Caco-2 (cell line): ENCODE results near the gene OR6K3. TPM values are rescaled to one million over a fixed set of nuclear protein-coding genes. Genes with fewer than 3 reads are reported as not detected.

Source experiments
- Bru-seq: library from RNA; stranded (reverse); fragments of 400-500 nt; gene quantifications from one replicate; lab custom pipeline; 2021; lab: Mats Ljungman, UMichigan
- BruChase-seq, 2 experiments: library from RNA; stranded (reverse); fragments of 400-500 nt; gene quantifications; one replicate each; lab custom pipeline; 2021; lab: Mats Ljungman, UMichigan
- BruUV-seq: library from RNA; stranded (reverse); fragments of 400-500 nt; replicated peaks from 2 replicates; lab custom pipeline; 2021; lab: Mats Ljungman, UMichigan
- CTCF ChIA-PET: fragments of 300-600 bp; sonication (Branson Sonifier 250); formaldehyde crosslinking; loops from one replicate; lab custom pipeline; 2022; ENCODE audit warnings: antibody characterized with exemption; lab: Charles Lee
- POLR2A ChIA-PET: fragments of 300-600 bp; sonication (Branson Sonifier 250); formaldehyde crosslinking; loops from one replicate; lab custom pipeline; 2022; ENCODE audit warnings: antibody characterized with exemption; lab: Charles Lee
- DNase-seq, 2 experiments: peaks; one replicate each; pipeline versions ENCODE4 v3.0.0 to v3.0.0-alpha.2; 2020 to 2022
- H3K27me3 ChIP-seq: replicated peaks from 2 replicates; pipeline ENCODE4 v1.6.0; 2011; ENCODE audit warnings: low read length; ENCODE audit not compliant: control insufficient read depth, insufficient read depth
- H3K36me3 ChIP-seq: 2 replicates; pipeline ENCODE4 v1.5.1; 2011; ENCODE audit warnings: low read length; ENCODE audit not compliant: control insufficient read depth, insufficient read depth
- H3K4me1 ChIP-seq: fragments of 250-450 bp; sonication (Bioruptor Pico); 2 replicates; pipeline ENCODE4 v1.5.1; 2020; ENCODE audit warnings: mild to moderate bottlenecking
- H3K4me3 ChIP-seq: 2 replicates; pipeline ENCODE4 v1.5.1; 2011; ENCODE audit warnings: low read depth, mild to moderate bottlenecking, control low read depth, low read length
- H3K9me3 ChIP-seq: fragments of 250-450 bp; sonication (Bioruptor Pico); 2 replicates; pipeline ENCODE4 v1.5.1; 2020; ENCODE audit warnings: mild to moderate bottlenecking, moderate library complexity
- H3K27ac Mint-ChIP-seq: one replicate; pipeline ENCODE4 v1.8.0; 2022; ENCODE audit warnings: mixed read lengths; ENCODE audit not compliant: unreplicated experiment
- H3K27me3 Mint-ChIP-seq: one replicate; pipeline ENCODE4 v1.8.0; 2022; ENCODE audit warnings: mixed read lengths; ENCODE audit not compliant: insufficient read depth, unreplicated experiment
- H3K36me3 Mint-ChIP-seq: one replicate; pipeline ENCODE4 v1.8.0; 2022; ENCODE audit warnings: mild to moderate bottlenecking, mixed read lengths; ENCODE audit not compliant: insufficient read depth, unreplicated experiment
- H3K4me1 Mint-ChIP-seq: one replicate; pipeline ENCODE4 v1.8.0; 2022; ENCODE audit warnings: low read depth, mixed read lengths; ENCODE audit not compliant: unreplicated experiment
- H3K4me3 Mint-ChIP-seq: one replicate; pipeline ENCODE4 v1.8.0; 2022; ENCODE audit warnings: mild to moderate bottlenecking, moderate library complexity, mixed read lengths; ENCODE audit not compliant: unreplicated experiment
- H3K9me3 Mint-ChIP-seq: one replicate; pipeline ENCODE4 v1.8.0; 2022; ENCODE audit warnings: mixed read lengths; ENCODE audit not compliant: unreplicated experiment
- CTCF ChIP-seq, 2 experiments: fragments of 200-600 bp in 1 of 2; IDR thresholded peaks; 1 replicate in 1 of 2; 2 replicates in 1 of 2; pipeline versions ENCODE4 v1.5.1 to v1.8.0; 2011 to 2022; ENCODE audit warnings: antibody characterized with exemption in 1 of 2, control low read depth in 1 of 2, inconsistent platforms in 1 of 2, low read depth in 1 of 2, low read length in 1 of 2, mild to moderate bottlenecking in 1 of 2, moderate library complexity in 1 of 2; ENCODE audit not compliant: insufficient read depth in 1 of 2, severe bottlenecking in 1 of 2, unreplicated experiment in 1 of 2
- intact Hi-C: fragments of 100-400 bp; cut with micrococcal nuclease; formaldehyde crosslinking; loops from one replicate; pipeline ENCODE4 v1.10.0; 2022; ENCODE audit not compliant: unreplicated experiment
- long read RNA-seq: library from polyadenylated mRNA; stranded (forward); transcript quantifications from one replicate; pipeline ENCODE4 v2.0.0, GENCODE V29; 2022
- total RNA-seq: library from RNA; stranded (reverse); gene quantifications from 2 replicates; pipeline ENCODE4 v1.2.3, GENCODE V29; 2022

Gene OR6K3
- total RNA-seq (not detected in 2 replicates), Bru-seq, nascent RNA (not detected), BruChase-seq, experiment 1, labeled RNA remaining after a 2-hour chase (not detected), BruChase-seq, experiment 2, labeled RNA remaining after a 6-hour chase (not detected)
- long read RNA-seq = 0 reads

GRCh38 chr1:158720620-158721019, at the start of gene OR6K3:
OR6K3 (minus strand) TSS chr1:158720720; CDS start chr1:158718115, 2,605 bp downstream.
- Histone ChIP-seq H3K9me3 (no peaks in the 10 kb centered on the region), H3K27me3 (no peaks in the 10 kb centered on the region), H3K4me3 (no peak within 1 kb of the TSS), H3K36me3 (no peaks in the 10 kb centered on the region), H3K4me1 (no peaks in the 10 kb centered on the region)
- ChIA-PET CTCF (no interaction called here), POLR2A (no interaction called here)
- no TSS peak for BruUV-seq
- no peaks in the 10 kb centered on the region for H3K9me3 Mint-ChIP-seq
- no peaks in the 10 kb centered on the region for H3K36me3 Mint-ChIP-seq
- H3K27ac Mint-ChIP-seq = no peak within 1 kb of the TSS
- no peak for DNase-seq
- no peak within 1 kb of the TSS for H3K4me3 Mint-ChIP-seq
- no peaks in the 10 kb centered on the region for H3K4me1 Mint-ChIP-seq
- intact Hi-C loops = no loop called here
- H3K27me3 Mint-ChIP-seq = peaks cover 5% of the 10 kb centered on the region
- no peak for TF ChIP-seq CTCF (IDR thresholded peaks at IDR 0.05; ENCODE audit: insufficient read depth in 1 of 2, low read depth in 1 of 2, low read length in 1 of 2, severe bottlenecking in 1 of 2, unreplicated experiment in 1 of 2)

- CTCF ChIA-PET = no interaction called here
- no TSS peak for BruUV-seq
- Histone ChIP-seq H3K9me3 (no peaks in the 10 kb centered on the region), H3K36me3 (no peaks in the 10 kb centered on the region), H3K4me1 (peaks cover 3% of the 10 kb centered on the region; the same call in 1 of the 2 replicates), H3K27me3 (no peaks in the 10 kb centered on the region), H3K4me3 (no peak within 1 kb of the TSS)
- no peaks in the 10 kb centered on the region for H3K4me1 Mint-ChIP-seq
- no peak within 1 kb of the TSS for H3K4me3 Mint-ChIP-seq
- peaks cover 3% of the 10 kb centered on the region for H3K27me3 Mint-ChIP-seq
- POLR2A ChIA-PET = no interaction called here
- no peak for TF ChIP-seq CTCF (IDR thresholded peaks at IDR 0.05; ENCODE audit: insufficient read depth in 1 of 2, low read depth in 1 of 2, low read length in 1 of 2, severe bottlenecking in 1 of 2, unreplicated experiment in 1 of 2)
- H3K36me3 Mint-ChIP-seq = no peaks in the 10 kb centered on the region
- intact Hi-C loops = no loop called here
- DNase-seq = no peak
- H3K27ac Mint-ChIP-seq = no peak within 1 kb of the TSS
- H3K9me3 Mint-ChIP-seq = peaks cover 8% of the 10 kb centered on the region
Measured at GRCh38 chr1:158754420-158754819, 33.9 kb upstream of the OR6K3 start, which contains the start of gene OR6K6. OR6K6 (plus strand) TSS chr1:158754720; CDS start chr1:158754888, 168 bp downstream.

- H3K36me3 Mint-ChIP-seq = no peaks in the 10 kb centered on the region
- H3K27ac Mint-ChIP-seq = no peak overlapping the region
- CTCF ChIA-PET = no interaction called here
- POLR2A ChIA-PET = no interaction called here
- H3K4me1 Mint-ChIP-seq = no peaks in the 10 kb centered on the region
- H3K27me3 Mint-ChIP-seq = peaks cover 3% of the 10 kb centered on the region
- Histone ChIP-seq H3K4me1 (no peaks in the 10 kb centered on the region), H3K4me3 (no peak overlapping the region), H3K9me3 (no peaks in the 10 kb centered on the region), H3K27me3 (no peaks in the 10 kb centered on the region), H3K36me3 (no peaks in the 10 kb centered on the region)
- no peak overlapping the region for H3K4me3 Mint-ChIP-seq
- BruUV-seq = no TSS peak
- intact Hi-C loops = no loop called here
- H3K9me3 Mint-ChIP-seq = no peaks in the 10 kb centered on the region
- no peak for TF ChIP-seq CTCF (IDR thresholded peaks at IDR 0.05; ENCODE audit: insufficient read depth in 1 of 2, low read depth in 1 of 2, low read length in 1 of 2, severe bottlenecking in 1 of 2, unreplicated experiment in 1 of 2)
- no peak for DNase-seq
Measured at GRCh38 chr1:158752155-158752712, 31.7 kb upstream of the OR6K3 start.
